Measurements from ENCODE around the gene HIRA. TPM values are rescaled to one million over a fixed set of nuclear protein-coding genes. Genes with fewer than 3 reads are reported as not detected.

The HIRA gene
- total RNA-seq, 1 donor from 2014 or later, result 36.2 TPM

DNA sequence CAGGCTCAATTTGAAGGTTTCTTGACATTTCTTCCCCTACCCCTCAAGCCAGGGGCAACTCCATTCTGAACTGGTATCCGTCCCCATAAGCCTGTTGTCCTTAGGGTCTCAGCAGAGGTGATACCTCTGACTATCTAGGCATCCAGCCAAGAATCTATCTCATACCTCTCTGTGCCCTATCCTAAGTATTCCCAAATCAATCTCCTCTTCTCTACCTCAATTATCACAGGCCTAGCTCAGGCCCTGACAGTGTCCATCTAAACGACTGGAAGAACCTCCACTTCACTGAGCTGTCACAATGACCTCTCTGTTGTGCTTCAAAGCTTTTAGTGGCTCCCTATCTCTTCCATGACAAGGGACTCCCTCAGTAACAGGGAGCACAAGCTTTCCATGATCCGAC, 26.9 kb downstream of the HIRA start:
- TF ChIP-seq, protein P1, sequence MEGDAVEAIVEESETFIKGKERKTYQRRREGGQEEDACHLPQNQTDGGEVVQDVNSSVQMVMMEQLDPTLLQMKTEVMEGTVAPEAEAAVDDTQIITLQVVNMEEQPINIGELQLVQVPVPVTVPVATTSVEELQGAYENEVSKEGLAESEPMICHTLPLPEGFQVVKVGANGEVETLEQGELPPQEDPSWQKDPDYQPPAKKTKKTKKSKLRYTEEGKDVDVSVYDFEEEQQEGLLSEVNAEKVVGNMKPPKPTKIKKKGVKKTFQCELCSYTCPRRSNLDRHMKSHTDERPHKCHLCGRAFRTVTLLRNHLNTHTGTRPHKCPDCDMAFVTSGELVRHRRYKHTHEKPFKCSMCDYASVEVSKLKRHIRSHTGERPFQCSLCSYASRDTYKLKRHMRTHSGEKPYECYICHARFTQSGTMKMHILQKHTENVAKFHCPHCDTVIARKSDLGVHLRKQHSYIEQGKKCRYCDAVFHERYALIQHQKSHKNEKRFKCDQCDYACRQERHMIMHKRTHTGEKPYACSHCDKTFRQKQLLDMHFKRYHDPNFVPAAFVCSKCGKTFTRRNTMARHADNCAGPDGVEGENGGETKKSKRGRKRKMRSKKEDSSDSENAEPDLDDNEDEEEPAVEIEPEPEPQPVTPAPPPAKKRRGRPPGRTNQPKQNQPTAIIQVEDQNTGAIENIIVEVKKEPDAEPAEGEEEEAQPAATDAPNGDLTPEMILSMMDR (IDR thresholded peaks at IDR 0.05), result no peak
- H3K9me3 ChIP-seq, result no peaks in the 10 kb centered on the region
- peaks cover 55 to 65% of the 10 kb centered on the region in 2 donors for H3K36me3 ChIP-seq
- no peak overlapping the region for H3K4me3 ChIP-seq
- no peak overlapping the region for H3K27ac ChIP-seq
- no peaks in the 10 kb centered on the region for H3K4me1 ChIP-seq
- DNase-seq (ENCODE audit: low spot score in 2 of 2), result no peak
- H3K27me3 ChIP-seq, result no peaks in the 10 kb centered on the region
- intact Hi-C loops (cut with DNase I), result no loop called here

DNA sequence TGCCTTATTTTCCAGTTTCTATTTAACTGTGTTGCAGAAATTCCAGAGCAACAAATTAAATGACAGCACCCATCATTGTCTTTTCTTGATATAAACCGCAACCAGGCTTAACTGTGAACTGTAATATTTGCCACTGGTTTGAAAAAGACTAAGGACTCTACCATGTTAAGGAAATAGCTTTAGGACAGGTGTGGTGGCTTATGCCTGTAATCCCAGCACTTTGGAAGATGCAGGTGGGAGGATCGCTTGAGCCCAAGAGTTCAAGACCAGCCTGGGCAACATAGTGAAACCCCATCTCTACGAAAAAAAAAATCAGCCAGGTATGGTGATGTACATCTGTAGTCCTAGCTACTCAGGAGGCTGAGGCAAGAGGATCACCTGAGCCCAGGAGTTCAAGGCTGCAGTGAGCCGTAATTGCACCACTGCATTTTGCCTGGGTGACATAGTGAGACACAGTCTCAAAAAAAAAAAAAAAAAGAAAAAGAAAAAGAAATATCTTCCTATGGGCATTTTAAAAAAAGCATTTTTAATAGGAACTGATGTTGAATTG, 28.8 kb downstream of the HIRA start:
- H3K36me3 ChIP-seq, result peaks cover 52 to 55% of the 10 kb centered on the region in 2 donors

DNA sequence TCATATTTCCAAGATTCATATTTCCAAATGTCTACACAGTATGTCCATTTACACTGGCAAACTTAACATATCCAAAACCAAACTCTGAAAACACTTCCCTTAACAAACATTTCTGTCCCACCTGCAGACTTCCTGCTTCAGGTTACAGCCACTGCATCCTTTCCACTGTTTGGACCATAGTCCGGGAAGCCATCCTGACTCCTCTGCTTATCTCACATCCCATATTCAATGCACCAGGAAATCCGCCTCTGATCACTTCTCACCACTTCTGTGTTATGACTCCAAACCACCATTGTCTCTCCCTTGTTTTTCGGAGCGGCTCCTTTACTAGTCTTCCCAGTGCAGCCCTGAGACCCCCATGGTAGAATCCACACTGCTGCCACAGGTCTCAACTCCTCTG, 30.1 kb downstream of the HIRA start:
- Histone ChIP-seq H3K4me1 (no peaks in the 10 kb centered on the region), H3K27me3 (no peaks in the 10 kb centered on the region), H3K36me3 (peaks cover 55% of the 10 kb centered on the region in 2 donors), H3K27ac (no peak overlapping the region), H3K9me3 (no peaks in the 10 kb centered on the region), H3K4me3 (no peak overlapping the region)
- TF ChIP-seq, protein P1 (IDR thresholded peaks at IDR 0.05), result no peak
- DNase-seq (ENCODE audit: low spot score in 2 of 2), result no peak
- intact Hi-C loops (cut with DNase I), result no loop called here

More for the DNA sequence above, 28.8 kb downstream of the HIRA start:
- DNase-seq (ENCODE audit: low spot score in 2 of 2), result no peak
- intact Hi-C loops (cut with DNase I), result no loop called here
- Histone ChIP-seq H3K27ac (no peak overlapping the region), H3K9me3 (no peaks in the 10 kb centered on the region), H3K4me1 (no peaks in the 10 kb centered on the region), H3K27me3 (no peaks in the 10 kb centered on the region), H3K4me3 (no peak overlapping the region)
- TF ChIP-seq, protein P1 (IDR thresholded peaks at IDR 0.05), result no peak

DNA sequence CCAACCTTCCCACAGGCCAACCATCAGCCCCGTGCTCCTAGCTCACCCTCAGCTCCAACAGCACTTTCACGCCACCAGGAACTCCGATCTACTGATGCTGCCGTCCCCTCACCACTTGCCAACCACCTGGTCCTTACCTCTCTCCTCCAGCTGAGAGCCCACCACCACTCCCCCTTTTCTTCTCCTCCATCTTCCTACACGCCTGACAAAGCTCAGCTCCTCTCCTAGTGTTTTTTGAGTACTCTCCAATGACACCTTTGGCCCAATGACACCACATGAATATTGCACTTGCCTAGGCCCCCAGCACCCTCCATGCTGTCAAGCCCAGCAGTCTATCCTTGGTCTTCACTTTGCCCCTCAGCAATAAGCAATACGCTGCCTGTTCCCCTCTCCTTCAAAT, 30.7 kb downstream of the HIRA start:
- no peaks in the 10 kb centered on the region for H3K4me1 ChIP-seq
- TF ChIP-seq, protein P1 (IDR thresholded peaks at IDR 0.05), result no peak
- H3K4me3 ChIP-seq, result no peak overlapping the region
- peaks cover 55% of the 10 kb centered on the region in 2 donors for H3K36me3 ChIP-seq
- H3K27me3 ChIP-seq, result no peaks in the 10 kb centered on the region
- H3K27ac ChIP-seq, result no peak overlapping the region
- no peaks in the 10 kb centered on the region for H3K9me3 ChIP-seq
- intact Hi-C loops (cut with DNase I), result no loop called here
- DNase-seq (ENCODE audit: low spot score in 2 of 2), result no peak

DNA sequence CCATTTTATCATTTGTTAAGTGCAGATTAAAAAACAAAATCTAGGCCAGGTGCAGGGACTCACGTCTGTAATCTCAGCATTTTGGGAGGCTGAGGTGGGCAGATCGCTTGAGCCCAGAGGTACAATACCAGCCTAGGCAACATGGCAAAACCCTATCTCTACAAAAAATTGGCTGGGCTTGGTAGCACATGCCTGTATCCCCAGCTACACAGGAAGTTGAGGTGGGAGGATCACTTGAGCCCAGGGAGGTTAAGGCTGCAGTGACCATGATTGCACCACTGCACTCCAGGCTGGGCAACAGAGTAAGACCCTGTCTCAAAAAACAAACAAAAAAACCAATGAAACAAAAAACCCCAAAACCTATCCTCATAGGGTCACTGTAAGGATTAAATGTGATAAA, 32.9 kb downstream of the HIRA start:
- H3K27ac ChIP-seq, result no peak overlapping the region
- H3K4me1 ChIP-seq, result no peaks in the 10 kb centered on the region
- TF ChIP-seq, protein P1 (IDR thresholded peaks at IDR 0.05), result no peak
- H3K36me3 ChIP-seq, result peaks cover 62 to 64% of the 10 kb centered on the region in 2 donors
- H3K4me3 ChIP-seq, result no peak overlapping the region
- H3K27me3 ChIP-seq, result no peaks in the 10 kb centered on the region
- no peak for DNase-seq (ENCODE audit: low spot score in 2 of 2)
- intact Hi-C loops (cut with DNase I), result no loop called here
- no peaks in the 10 kb centered on the region for H3K9me3 ChIP-seq

DNA sequence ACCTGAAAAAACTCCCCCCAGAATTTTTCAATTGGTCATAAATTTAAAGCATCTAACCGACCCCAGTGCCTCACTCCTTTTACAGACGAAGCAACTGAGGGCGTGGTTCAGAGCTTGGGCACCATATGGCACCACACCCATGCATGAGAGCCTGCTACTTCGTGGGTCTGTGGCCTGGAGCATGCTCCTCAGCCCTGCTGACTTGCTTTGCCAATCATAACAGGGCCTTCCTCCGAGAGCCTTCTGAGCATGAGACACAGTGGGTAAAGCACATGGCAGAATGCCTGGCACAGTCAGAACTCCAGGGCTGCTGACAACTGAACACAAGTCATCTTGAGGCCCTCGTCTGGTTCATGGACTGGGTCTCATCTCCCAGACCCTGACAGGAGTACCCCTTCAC, 33.3 kb downstream of the HIRA start:
- no peak overlapping the region for H3K4me3 ChIP-seq
- TF ChIP-seq, protein P1 (IDR thresholded peaks at IDR 0.05), result no peak
- H3K4me1 ChIP-seq, result no peaks in the 10 kb centered on the region
- H3K27ac ChIP-seq, result no peak overlapping the region
- H3K27me3 ChIP-seq, result no peaks in the 10 kb centered on the region
- H3K9me3 ChIP-seq, result no peaks in the 10 kb centered on the region
- peaks cover 66 to 68% of the 10 kb centered on the region in 2 donors for H3K36me3 ChIP-seq
- DNase-seq (ENCODE audit: low spot score in 2 of 2), result no peak
- intact Hi-C loops (cut with DNase I), result no loop called here

Data from ascending aorta (tissue), 2 donors.